COLO668 (cell line): ENCODE data around the gene ARHGAP8.
"Not testable (repeated sequence)": the region's sequence is repeated elsewhere in the genome, so short reads cannot be mapped to it uniquely, and the experiment has no call there.

ENCODE experiments used
- DNase-seq: peaks from one replicate; lab custom pipeline; 2025; ENCODE audit not compliant: unreplicated experiment; lab: John Stamatoyannopoulos, UW

Gene ARHGAP8

DNA sequence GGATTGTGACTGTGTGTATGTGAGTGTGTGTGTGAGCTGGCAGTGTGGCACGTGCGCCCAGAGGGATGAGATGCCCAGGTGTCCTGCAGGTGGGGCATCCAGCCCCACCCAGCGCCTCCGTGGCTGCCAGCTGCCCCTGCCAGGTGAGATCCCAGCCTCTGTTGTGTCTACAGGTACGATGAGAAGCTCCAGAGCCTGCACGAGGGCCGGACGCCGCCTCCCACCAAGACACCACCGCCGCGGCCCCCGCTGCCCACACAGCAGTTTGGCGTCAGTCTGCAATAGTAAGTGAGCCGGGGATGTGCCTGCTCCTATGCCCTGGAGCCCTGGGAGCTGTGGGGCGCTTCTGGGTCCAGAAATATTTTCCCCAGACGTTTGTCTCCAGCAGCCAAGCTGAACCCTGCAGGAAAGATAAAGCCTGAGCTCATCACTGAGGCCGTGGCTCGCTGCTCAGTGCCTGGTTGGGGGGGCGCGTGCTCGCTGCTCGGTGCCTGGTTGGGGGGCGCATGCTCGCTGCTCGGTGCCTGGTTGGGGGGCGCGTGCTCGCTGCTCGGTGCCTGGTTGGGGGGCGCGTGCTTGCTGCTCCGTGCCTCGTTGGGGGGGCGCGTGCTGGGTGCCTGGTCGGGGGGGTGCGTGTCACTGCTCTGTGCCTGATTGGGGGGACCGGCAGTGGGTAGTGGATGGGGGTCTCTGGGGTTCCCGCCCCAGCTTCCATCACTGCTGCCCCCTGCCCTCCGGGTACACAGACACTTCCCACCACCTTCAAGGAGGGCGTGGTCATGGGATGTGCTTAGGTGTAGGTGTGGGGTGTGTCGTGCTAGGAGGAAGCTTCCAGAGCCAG is 73.2 kb downstream of the ARHGAP8 start:
- DNase-seq, result peak; percentile 50

DNA sequence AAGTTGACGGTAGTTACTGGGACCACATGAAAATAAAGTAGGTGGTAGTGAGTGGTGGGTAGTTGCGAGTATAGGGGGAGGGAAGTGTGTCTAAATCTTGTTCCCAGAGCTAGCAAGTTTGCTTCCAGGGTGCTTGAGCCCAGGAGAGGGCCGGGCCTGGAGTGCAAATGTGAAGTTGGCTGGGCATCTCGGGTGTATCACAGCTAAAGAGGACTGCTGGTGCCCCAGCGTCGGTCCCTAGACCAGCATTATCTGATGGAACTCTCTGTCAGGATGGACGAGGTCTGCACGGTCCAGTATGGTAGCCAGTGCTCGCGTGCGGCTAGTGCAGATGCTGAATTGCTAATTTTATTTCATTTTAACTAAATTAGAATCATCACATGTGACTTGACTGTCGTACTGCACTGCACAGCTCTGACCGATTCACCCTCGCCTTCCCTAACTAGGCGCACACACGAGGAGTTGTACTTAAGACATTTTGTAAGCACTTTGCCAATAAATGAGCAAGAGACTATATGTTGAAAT is 75.4 kb downstream of the ARHGAP8 start:
- DNase-seq, result no peak

DNA sequence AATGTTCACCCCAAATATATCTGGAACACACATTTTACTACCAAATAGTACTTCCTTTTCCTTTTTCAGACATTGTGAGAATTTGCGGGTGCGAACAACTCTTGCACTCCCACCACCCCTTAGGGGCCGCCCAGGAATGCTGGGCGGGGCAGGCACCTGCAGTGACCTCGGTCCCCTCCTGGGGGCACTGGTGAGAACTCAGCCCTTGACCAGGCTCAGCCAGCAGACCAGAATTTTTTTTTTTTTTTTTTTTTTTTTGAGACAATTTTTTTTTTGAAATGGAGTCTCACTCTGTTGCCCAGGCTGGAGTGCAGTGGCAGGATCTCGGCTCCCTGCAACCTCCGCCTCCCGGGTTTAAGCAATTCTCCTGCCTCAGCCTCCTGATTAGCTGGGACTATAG is 75.8 kb downstream of the ARHGAP8 start:
- DNase-seq, result peak; percentile 10

DNA sequence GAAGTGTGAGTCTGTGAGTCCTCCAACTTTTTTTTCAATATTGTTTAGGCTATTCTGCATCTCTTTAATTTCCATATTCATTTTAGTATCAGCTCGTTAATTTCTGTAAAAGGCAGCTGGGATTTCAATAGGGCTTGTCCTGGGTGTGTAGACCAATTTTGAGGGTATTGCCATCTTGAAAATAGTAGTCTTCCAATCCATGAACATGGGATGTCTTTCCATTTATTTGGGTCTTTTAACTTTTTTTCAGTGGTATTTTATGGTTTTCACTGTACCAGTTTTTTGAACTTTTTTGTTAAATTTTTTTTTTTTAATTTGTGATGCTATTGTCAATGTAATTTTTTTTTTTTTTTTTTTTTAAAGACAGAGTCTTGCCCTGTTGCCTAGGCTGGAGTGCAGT is 79.5 kb downstream of the ARHGAP8 start:
- DNase-seq, result no peak

DNA sequence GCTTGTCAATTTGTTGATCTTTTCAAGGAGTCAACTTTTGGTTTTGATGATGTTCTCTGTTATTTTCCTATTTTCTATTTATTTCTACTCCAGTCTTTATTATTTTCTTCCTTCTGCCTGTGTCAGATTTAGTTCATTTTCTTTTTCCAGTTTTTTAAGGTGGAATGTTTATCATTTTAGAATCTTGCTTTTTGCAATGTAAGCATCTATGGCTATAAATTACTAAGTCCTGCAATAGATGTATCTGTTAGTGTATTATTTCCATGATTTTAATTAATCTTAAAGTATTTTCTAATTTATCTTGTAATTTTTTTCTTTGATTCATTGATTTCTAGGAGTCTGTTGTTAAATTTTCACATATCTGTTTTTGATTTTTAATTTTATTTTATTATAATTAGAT is 81.7 kb downstream of the ARHGAP8 start:
- DNase-seq, result no peak

DNA sequence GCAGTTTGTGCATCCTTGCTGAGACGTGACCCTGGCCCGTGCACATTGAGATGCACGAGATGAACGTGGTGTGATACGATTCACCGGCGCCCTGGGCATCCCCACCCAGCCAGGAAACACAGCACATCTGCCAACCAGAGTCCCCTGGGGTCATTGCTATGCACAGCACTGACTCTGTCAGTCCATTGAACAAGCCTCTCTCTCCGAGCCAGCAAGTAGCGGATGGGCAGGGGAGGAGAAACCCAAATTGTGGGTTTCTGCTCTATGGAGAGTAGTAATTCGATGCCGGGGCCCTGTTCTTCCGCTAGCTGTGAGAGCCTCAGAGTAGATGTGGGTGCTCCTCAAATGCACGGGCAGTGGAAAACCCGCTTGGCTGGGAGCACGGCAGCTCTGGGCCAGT is 85.1 kb downstream of the ARHGAP8 start:
- DNase-seq, result no peak

DNA sequence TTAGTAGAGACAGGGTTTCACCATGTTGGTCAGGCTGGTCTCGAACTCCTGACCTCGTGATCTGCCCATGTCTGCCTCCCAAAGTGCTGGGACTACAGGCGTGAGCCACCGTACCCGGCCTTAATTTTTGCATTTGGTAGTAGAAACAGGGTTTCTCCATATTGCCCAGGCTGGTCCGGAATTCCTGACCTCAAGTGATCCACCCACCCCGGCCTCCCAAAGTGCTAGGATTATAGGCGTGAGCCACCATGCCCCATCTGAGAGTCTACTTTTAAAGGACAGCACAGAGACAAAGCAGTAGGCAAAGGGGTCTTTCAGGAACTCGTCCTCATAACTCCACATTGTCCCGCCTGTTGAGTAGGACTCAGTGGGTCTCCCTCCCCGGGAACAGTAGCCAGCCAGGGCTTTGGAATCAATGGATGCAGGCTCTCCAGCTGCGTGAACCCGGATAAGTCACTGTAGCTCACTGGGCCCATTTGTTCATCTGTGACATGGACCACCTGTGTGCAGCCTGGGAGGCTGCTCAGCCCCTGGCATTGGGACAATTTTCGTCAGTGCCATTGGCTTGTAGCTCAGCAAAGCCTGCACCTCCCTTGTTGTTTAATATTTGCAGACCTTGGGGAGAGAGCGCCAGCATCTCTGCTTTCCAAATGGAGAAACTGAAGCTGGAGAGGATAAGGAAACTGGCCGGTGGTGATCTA is 86.1 kb downstream of the ARHGAP8 start:
- DNase-seq, result no peak

DNA sequence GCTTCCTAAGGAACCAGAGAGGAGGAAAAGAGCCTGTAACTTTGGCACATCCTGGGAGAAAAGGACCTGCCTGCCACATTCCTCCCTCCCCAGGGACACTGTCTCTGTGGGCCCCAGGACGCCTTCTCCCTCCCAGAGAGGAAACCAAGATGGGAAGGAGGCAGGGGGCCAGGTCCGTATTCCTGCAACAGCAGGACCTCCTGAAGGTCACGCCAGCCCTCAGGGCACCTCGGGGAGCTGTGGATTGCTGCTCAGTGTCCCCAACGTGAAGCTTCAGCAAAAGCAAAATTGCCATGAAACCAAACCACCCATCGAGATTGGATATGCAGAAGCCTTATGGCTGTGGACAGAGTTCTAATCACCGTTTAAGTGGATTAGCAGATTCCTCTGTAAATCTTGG is 86.7 kb downstream of the ARHGAP8 start:
- no peak for DNase-seq

DNA sequence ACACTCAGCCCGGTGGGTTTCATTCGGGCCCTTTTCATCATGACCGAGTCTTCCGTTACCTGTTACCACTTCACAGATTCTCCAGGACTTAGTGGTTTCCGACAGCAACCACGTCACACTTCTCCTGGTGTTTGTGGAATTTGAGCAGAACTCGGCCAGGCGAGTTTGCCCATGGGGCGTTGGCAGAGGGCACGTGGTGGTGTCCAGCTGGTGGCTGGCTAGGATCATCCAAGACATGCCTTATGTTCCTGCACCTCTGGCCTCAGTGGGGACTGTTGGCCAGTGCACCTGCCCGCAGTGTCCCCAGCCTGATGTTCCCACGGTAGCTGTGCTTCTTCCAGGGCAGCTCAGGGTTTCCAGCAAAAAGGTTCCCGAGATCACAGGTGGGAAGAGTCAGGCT is 87.3 kb downstream of the ARHGAP8 start:
- no peak for DNase-seq

DNA sequence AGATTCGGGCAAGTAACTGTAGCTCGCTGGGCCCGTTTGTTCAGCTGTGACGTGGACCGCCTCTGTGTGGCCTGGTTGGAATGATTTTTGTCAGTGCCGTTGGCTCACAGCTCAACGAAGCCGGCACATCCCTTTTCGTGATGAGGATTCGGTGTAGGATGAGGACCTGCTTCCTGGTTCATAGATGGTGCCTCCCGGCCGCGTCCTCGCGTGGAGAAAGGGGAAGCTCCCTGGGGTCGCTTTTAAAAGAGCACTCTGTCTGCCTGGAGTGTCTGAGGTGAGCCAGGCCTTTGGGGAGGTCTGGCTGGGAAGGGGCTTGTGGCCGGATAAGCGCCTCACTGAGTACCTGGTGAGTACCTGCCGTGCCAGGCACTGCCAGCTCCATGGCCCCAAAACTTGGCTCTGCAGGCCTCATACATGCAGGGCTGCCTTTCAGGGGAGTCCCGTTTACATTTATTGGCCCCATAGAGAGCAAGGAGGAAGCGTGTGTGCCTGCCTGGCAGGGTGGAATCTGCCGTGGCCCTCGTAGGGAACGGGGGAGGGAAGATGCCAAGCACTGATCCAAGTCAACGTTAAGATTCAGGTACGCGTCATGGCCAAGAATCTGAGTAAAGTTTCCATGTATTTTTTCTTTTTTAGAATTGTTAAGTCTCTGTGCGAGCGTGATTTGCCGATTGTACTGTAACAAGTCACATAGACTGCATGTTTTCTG is 88.4 kb downstream of the ARHGAP8 start:
- no peak for DNase-seq

DNA sequence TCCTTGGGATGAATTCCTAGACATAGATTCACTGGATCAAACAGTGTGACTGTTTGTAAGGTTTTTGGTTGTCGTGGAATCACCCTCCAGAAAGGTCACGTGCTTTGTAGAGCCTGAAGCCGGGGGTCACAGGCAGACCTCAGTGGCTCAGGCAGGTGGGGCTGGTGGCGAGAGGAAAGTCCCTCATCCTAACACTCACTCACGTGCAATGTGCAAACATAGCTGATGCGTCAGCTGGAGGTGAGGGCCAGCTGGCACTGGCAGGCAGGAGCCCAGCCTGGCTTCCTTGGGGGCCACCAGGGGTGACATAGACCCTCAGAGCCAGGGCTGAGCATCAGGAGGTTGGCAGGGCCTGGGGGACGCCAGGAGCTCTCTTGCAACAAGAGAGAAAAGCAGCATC is 90.0 kb downstream of the ARHGAP8 start:
- peak; percentile 67 for DNase-seq

DNA sequence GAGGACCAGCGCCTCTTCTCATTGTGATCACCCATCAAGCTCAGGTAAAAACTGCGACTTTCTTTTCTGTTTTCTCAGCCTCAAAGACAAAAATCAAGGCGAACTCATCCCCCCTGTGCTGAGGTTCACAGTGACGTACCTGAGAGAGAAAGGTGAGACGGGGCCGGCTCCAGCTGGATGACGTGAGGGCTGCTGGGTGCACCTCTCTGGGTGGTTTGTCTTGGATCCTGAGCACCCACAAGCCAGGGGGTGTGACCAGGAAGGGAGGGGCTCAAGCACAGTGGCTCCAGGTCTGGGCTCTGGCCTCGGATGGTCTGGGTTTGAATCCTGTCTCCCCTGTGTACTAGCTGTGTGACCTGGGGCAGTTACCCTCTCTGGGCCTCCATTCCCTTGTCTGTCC is 92.8 kb downstream of the ARHGAP8 start:
- no peak for DNase-seq

DNA sequence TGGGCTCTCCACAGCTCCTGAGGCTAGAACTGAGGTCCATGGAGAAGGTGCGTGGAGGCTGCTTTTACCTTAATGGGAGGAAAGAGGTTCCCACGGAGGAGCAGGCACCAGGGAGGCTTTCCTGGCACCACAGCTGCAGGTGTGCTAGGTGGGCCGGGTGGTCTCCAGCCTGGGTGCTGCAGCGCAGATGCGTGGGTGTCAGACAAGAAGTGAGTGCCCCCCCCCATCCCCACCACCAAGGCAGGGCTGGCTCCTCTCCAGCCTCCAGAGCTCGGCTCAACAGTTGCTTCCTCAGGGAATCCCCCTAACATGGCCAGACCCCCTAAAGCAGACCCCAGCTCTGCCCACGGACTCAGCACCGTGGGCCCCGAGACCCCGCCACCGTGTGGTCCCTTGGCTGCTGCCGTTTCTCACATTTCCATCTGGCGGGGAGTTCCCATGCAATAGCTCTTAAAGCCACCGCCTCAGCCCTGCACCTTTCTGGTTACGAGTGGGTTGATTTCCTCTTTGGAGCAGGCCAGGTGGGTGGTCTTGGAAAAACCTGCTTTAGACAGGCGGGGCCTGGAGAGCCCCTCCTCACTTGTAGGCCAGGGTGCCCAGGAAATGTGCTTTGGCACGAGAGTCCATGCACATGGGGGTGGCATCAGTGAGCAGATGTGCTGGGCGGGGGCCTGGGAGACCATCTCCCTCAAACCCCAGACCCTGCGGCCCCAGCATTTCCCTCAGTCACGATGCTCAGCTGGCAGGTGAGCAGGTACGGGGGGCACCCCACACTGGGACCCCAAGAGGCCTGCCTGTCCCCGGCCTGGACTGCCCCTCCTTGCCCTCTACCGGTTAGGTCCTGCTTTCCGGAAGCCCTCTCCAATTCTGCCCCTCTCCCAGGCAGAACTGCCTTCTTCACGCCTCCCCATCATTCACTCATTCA is 93.7 kb downstream of the ARHGAP8 start:
- DNase-seq, result no peak

DNA sequence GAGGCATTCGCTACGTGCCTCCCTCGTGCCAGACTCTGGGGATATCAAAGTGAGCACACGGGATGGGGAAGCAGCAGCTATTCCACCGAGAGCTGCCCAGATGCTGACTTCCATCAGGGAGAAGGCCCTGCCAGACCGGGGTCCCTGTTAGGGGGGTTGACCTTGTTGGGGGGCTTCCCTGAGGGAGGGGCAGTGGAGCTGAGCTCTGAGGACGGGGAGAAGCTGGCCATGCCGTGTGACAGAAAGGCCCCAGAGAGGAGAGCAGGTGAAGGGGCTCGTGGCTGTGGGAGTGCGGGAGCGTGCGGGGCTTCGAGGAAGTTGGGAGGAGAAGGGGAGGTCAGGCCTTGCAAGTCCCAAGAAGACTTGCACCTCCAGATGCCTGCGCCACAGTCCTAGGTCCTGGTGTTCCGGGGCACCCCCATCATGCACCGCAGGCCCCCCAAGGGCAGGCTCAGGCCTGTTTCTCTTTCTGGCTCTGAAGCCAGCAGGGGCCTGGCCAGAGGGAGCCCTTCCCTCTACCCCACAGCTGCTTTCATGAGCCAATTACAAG is 94.4 kb downstream of the ARHGAP8 start:
- no peak for DNase-seq

DNA sequence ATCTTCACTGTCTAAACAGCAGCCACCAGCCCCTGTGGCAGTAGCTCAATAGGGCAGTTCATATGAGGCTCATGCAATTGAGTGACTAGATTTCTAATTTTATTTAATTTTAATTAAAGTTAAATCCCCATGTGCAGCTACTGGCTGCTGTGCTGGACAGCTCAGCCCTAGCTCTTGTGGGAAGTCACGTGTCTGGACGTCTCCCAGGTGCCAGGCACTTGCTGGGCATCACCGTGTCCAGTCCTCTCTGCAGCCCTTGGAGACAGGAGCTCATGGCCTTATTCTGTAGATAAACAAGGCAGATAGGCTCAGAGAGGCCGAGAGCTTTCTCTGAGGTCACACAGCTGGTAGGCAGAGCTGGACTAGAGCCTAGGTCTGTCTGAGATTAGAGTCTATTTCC is 95.0 kb downstream of the ARHGAP8 start:
- no peak for DNase-seq

DNA sequence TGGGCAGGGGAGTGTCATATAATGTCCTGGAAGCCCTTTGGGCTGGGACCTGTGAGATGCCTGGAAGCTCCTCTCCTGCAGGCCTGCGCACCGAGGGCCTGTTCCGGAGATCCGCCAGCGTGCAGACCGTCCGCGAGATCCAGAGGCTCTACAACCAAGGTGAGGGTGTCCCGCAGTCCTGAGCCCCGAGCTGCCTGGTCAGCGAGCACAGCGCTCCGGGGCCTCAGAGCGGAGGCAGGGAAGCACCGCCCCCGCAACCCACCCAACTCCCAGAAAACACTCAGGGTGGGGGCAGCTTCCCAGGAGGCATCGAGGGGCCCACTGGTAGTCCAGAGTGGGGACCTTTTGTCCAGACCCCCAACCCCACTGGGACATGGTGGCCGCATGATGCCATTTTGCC is 95.5 kb downstream of the ARHGAP8 start:
- DNase-seq, result no peak

DNA sequence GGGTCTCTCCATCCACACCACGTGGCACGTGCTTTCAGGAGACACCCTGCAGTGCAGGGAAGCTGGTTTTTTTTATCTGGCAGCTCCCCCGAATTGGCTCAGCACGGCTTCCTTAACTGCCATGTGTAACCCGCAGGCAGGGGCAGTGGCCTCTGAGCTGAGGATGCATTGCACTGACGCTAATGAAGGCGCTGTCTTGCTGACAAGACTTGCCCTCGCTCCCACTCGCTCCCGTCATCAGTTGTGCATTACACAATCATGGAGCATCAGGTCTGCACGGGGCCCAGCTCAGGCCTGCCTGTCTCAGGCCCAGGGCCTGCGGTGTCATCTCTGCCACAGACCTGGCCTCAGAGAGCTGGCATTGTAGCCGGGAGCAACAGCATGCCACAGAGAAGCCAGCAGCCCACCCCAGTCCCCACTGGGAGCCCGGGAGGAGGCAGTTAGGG is 95.9 kb downstream of the ARHGAP8 start:
- no peak for DNase-seq

DNA sequence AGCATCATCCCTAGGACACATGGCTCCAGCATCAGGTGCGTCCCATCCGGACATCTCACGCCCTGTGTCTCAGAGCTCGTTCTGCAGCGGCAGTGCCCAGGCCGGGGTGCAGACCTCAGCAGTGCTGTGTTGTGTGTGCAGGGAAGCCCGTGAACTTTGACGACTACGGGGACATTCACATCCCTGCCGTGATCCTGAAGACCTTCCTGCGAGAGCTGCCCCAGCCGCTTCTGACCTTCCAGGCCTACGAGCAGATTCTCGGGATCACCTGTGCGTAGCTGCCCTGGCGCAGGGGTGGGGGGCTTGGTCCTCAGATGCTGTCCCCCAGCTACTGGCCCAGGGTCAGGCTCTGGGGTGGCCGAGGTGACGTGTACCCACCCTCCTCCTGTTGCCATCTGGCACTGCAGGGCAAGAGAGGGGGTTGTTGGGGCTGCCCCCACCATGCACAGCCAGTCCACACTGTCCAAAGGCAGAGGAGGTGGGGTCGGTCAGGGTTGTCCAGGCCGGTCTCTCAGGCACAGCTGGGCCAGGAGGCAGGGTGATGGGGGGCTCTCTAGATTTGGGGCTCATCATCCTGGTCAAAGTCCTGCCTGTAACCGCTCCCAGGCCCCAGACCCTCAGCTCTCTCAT is 96.5 kb downstream of the ARHGAP8 start:
- no peak for DNase-seq

DNA sequence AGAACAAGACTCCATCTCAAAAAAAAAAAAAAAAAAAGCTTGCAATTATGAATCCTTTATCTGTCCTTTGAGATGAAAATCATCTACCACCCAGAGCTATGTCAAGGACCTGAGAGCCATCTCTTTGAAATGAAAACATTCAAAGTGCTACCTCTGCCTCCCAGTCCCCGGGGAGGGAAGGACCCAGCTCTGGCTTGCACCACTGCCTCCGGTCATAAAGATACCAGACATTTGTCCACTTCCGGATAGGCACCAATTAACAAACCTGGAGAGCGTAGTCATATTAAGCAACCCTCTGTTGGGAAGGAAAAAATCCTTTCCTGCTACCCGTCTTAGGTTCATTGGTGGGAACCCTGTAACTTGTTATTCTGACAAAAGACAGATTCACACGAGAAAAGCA is 98.6 kb downstream of the ARHGAP8 start:
- no peak for DNase-seq

DNA sequence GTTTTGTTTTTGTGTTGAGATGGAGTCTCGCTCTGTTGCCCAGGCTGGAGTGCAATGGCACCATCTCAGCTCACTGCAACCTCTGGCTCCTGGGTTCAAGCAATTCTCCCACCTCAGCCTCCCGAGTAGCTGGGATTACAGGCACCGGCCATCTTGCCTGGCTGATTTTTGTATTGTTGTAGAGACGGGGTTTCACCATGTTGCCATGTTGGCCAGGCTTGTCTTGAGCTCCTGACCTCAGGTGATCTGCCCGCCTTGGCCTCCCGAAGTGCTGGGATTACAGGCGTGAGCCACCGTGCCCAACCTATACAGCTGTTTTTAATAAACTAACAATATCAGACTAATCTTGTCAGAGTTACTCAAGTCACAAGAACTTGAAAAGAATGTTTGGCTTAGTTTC is 102.3 kb downstream of the ARHGAP8 start:
- DNase-seq, result not testable (repeated sequence)
